Hematopoietic multipotent progenitor cell treated with erythropoietin and hydrocortisone succinate and interleukin-3 and kit ligand, for 8 days (in vitro differentiated cells): Measurements from ENCODE around the gene STX8.

ENCODE experiments used
- DNase-seq: peaks from one replicate; pipeline ENCODE4 v3.0.0-alpha.2; 2015

Gene STX8

GRCh38 chr17:9554715-9555114, 20.9 kb downstream of the STX8 start:
- peak; percentile 78 for DNase-seq

- no peak for DNase-seq
Measured at GRCh38 chr17:9553596-9553995, 22.0 kb downstream of the STX8 start.

GRCh38 chr17:9553181-9553580, 22.4 kb downstream of the STX8 start:
- DNase-seq, result no peak

GRCh38 chr17:9549215-9549614, 26.4 kb downstream of the STX8 start:
- DNase-seq, result no peak

- no peak for DNase-seq
Measured at GRCh38 chr17:9544221-9544620, 31.4 kb downstream of the STX8 start.

GRCh38 chr17:9541718-9542117, 33.9 kb downstream of the STX8 start:
- no peak for DNase-seq

GRCh38 chr17:9538626-9539025, 37.0 kb downstream of the STX8 start:
- DNase-seq, result no peak

GRCh38 chr17:9537177-9537776, 38.3 kb downstream of the STX8 start:
- no peak for DNase-seq

- no peak for DNase-seq
Measured at GRCh38 chr17:9536061-9536460, 39.6 kb downstream of the STX8 start.

- no peak for DNase-seq
Measured at GRCh38 chr17:9533441-9533840, 42.2 kb downstream of the STX8 start.

GRCh38 chr17:9532715-9533114, 42.9 kb downstream of the STX8 start:
- no peak for DNase-seq

GRCh38 chr17:9531034-9531433, 44.6 kb downstream of the STX8 start:
- DNase-seq, result peak; percentile 65

- peak; percentile 48 for DNase-seq
Measured at GRCh38 chr17:9529033-9529700, 46.5 kb downstream of the STX8 start.

- DNase-seq, result no peak
Measured at GRCh38 chr17:9527788-9528187, 47.8 kb downstream of the STX8 start.

- peak; percentile 54 for DNase-seq
Measured at GRCh38 chr17:9522074-9522473, 53.5 kb downstream of the STX8 start.

- no peak for DNase-seq
Measured at GRCh38 chr17:9521062-9521461, 54.6 kb downstream of the STX8 start.

- DNase-seq, result peak; percentile 58
Measured at GRCh38 chr17:9520649-9521048, 55.0 kb downstream of the STX8 start.

- DNase-seq, result no peak
Measured at GRCh38 chr17:9519583-9520272, 55.9 kb downstream of the STX8 start.

GRCh38 chr17:9517396-9517795, 58.2 kb downstream of the STX8 start:
- no peak for DNase-seq

GRCh38 chr17:9513266-9513665, 62.4 kb downstream of the STX8 start:
- DNase-seq, result no peak

GRCh38 chr17:9512323-9513168, 63.1 kb downstream of the STX8 start:
- DNase-seq, result no peak

- DNase-seq, result peak; percentile 63
Measured at GRCh38 chr17:9509236-9509816, 66.3 kb downstream of the STX8 start.

GRCh38 chr17:9499041-9499440, 76.6 kb downstream of the STX8 start:
- no peak for DNase-seq
